Upper lobe of left lung (tissue), 6 donors: ENCODE measurements around the gene DST. TPM values are rescaled to one million over a fixed set of nuclear protein-coding genes. Genes with fewer than 3 reads are reported as not detected.
A peak's percentile ranks its signal among the peaks of the same experiment; 100 is the strongest.

ENCODE experiments used
- ATAC-seq, 2 donors: fragments of 200-7000 bp; cut with Tn5 transposase; one replicate each; pipeline ENCODE4 v1.9.1; 2022; ENCODE audit warnings: mild to moderate bottlenecking in 2 of 2, moderate library complexity in 2 of 2; ENCODE audit not compliant: low FRiP score in 2 of 2
- DNase-seq, 2 donors: peaks; one replicate each; pipeline ENCODE4 v3.0.0-alpha.2; 2019 to 2020
- H3K27ac ChIP-seq, 4 donors: fragments of 200-600 bp; sonication (generic); one replicate each; pipeline ENCODE4 v1.5.1; 2016 to 2019
- H3K27me3 ChIP-seq, 4 donors: fragments of 200-600 bp; sonication (generic); one replicate each; pipeline ENCODE4 v1.5.1; 2017 to 2019
- H3K36me3 ChIP-seq, 4 donors: fragments of 200-600 bp; sonication (generic); one replicate each; pipeline ENCODE4 v1.5.1; 2016 to 2019
- H3K4me1 ChIP-seq, 4 donors: fragments of 200-600 bp; sonication (generic); one replicate each; pipeline ENCODE4 v1.5.1; 2018 to 2019
- H3K4me3 ChIP-seq, 4 donors: fragments of 200-600 bp; sonication (generic); one replicate each; pipeline ENCODE4 v1.5.1; 2017 to 2019; ENCODE audit warnings: mild to moderate bottlenecking in 2 of 4, moderate library complexity in 1 of 4
- H3K9me3 ChIP-seq, 4 donors: fragments of 200-600 bp; sonication (generic); one replicate each; pipeline ENCODE4 v1.5.1; 2018 to 2019
- CTCF ChIP-seq, 6 experiments: fragments of 450-650 bp in 4 of 6; fragments of 200-600 bp in 2 of 6; sonication (generic) in 2 of 6; IDR thresholded peaks; one replicate each; pipeline ENCODE4 v1.5.1; 2016 to 2019; ENCODE audit warnings: antibody characterized with exemption in 6 of 6
- EP300 ChIP-seq, 4 donors: sonication (generic); formaldehyde crosslinking; IDR thresholded peaks; one replicate each; pipeline ENCODE4 v1.5.1; 2017; ENCODE audit warnings: antibody characterized with exemption in 4 of 4, control low read depth in 2 of 4
- POLR2A ChIP-seq, 4 donors: fragments of 450-650 bp; IDR thresholded peaks; one replicate each; pipeline ENCODE4 v1.5.1; 2016 to 2017; ENCODE audit warnings: antibody characterized with exemption in 4 of 4, mild to moderate bottlenecking in 2 of 4
- POLR2AphosphoS5 ChIP-seq, 2 donors: sonication (generic); formaldehyde crosslinking; IDR thresholded peaks; one replicate each; pipeline ENCODE4 v1.5.1; 2017; ENCODE audit warnings: antibody characterized with exemption in 2 of 2
- WGBS, 2 donors: methylation state at CpG; one replicate each; pipeline ENCODE4 v1.1.5; 2017 to 2018; 5-methylcytosine and 5-hydroxymethylcytosine counted together
- total RNA-seq, 6 donors: library from RNA; depleted of rRNA in 4 of 6; stranded (reverse); fragments of >200 nt in 4 of 6; gene quantifications; one replicate each; pipeline versions ENCODE4 v1.1.0 to v1.2.1, GENCODE V29; 2016 to 2021
- donor health status: DM: no; HTN: no; CAD: no; lungs with moderate emphysema.
- donor health status: DM: no; HTN: yes; CAD: no; lungs with severe emphysema.

DST gene
- total RNA-seq, 6 donors from 2014 or later: 241 to 477 (median 341) TPM

DNA sequence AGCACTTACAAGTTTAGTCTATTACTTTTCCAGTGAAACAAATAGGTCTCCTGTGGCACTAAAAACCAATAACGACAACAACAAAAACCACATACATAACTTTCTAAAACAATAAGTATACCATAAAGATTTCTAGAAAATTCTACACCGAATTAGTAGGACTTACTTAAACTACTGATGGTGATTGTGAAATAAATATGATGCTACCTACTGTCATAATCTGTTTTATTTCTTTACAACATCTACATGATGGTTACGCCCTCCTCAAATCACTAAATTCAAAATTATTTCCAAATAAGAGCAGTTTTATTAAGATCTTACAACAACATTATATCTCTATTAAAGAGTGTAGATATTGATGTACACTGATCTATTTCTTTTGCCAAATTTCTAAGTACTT is 147.0 kb downstream of the DST start:
- TF ChIP-seq EP300 (IDR thresholded peaks at IDR 0.05): no peak
- DNase-seq (no peak), ATAC-seq (no peak)
- Histone ChIP-seq H3K9me3 (no peaks in the 10 kb centered on the region), H3K4me3 (no peak overlapping the region), H3K27ac (no peak overlapping the region), H3K4me1 (peaks cover 0 to 2% (median 0%) of the 10 kb centered on the region in 4 donors), H3K36me3 (peaks cover 0 to 72% (median 8%) of the 10 kb centered on the region in 4 donors), H3K27me3 (no peaks in the 10 kb centered on the region)
- WGBS, 2 donors: 89 to 92% methylated on average over 3 of the region's 3 CpGs

GRCh38 chr6:56491606-56492328 is 150.9 kb downstream of the DST start:
- Histone ChIP-seq H3K9me3 (no peaks in the 10 kb centered on the region), H3K4me3 (no peak overlapping the region), H3K27ac (peak overlapping the region in 2 of 4 donors; percentile 1 to 27), H3K36me3 (peaks cover 2 to 69% (median 9%) of the 10 kb centered on the region in 4 donors), H3K27me3 (no peaks in the 10 kb centered on the region), H3K4me1 (peaks cover 0 to 2% (median 0%) of the 10 kb centered on the region in 4 donors)
- TF ChIP-seq POLR2AphosphoS5 (IDR thresholded peaks at IDR 0.05) (no peak), POLR2A (IDR thresholded peaks at IDR 0.05) (no peak), CTCF (IDR thresholded peaks at IDR 0.05) (no peak), EP300 (IDR thresholded peaks at IDR 0.05) (no peak)
- ATAC-seq (peak in 1 of 2 donors; percentile 78), DNase-seq (no peak)
- WGBS, 2 donors: 74 to 81% methylated on average over 4 of the region's 4 CpGs

GRCh38 chr6:56490993-56491392 is 151.7 kb downstream of the DST start:
- ATAC-seq (peak in 1 of 2 donors; percentile 54), DNase-seq (no peak)
- Histone ChIP-seq H3K4me1 (peaks cover 0 to 2% (median 0%) of the 10 kb centered on the region in 4 donors), H3K9me3 (no peaks in the 10 kb centered on the region), H3K4me3 (no peak overlapping the region), H3K36me3 (peaks cover 6 to 68% (median 11%) of the 10 kb centered on the region in 4 donors), H3K27ac (no peak overlapping the region), H3K27me3 (no peaks in the 10 kb centered on the region)
- TF ChIP-seq CTCF (IDR thresholded peaks at IDR 0.05): no peak
- no peak for TF ChIP-seq POLR2A (IDR thresholded peaks at IDR 0.05)
- no peak for TF ChIP-seq EP300 (IDR thresholded peaks at IDR 0.05)
- no peak for TF ChIP-seq POLR2AphosphoS5 (IDR thresholded peaks at IDR 0.05)
- 85 to 91% methylated on average over 2 of the region's 2 CpGs for WGBS, 2 donors

DNA sequence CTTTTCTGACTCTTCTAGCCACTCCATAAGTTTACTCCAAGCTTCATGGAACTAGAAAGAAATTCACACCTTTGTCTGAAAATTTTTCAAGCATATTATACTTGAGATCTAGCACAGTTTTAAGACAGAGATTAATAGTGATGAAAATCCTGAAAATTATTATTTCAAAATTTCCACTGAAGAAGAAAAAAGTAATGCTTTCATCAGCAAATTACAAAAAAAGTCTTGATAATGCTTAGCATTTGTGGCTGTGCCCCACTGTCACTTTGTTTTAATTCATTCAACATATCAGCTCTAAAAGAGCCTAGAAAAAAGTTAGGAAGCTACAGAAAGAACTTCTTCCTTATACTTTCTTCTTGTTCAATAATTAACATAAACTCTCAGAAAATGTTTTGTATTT is 153.1 kb downstream of the DST start:
- H3K27me3 ChIP-seq: no peaks in the 10 kb centered on the region
- peaks cover 6 to 74% (median 11%) of the 10 kb centered on the region in 4 donors for H3K36me3 ChIP-seq
- no peak for TF ChIP-seq EP300 (IDR thresholded peaks at IDR 0.05)
- TF ChIP-seq POLR2AphosphoS5 (IDR thresholded peaks at IDR 0.05): no peak
- TF ChIP-seq POLR2A (IDR thresholded peaks at IDR 0.05): no peak
- no peak for TF ChIP-seq CTCF (IDR thresholded peaks at IDR 0.05)
- DNase-seq (no peak), ATAC-seq (no peak)
- H3K4me3 ChIP-seq: no peak overlapping the region
- H3K27ac ChIP-seq: no peak overlapping the region
- no peaks in the 10 kb centered on the region for H3K9me3 ChIP-seq
- H3K4me1 ChIP-seq: peaks cover 0 to 2% (median 0%) of the 10 kb centered on the region in 4 donors

DNA sequence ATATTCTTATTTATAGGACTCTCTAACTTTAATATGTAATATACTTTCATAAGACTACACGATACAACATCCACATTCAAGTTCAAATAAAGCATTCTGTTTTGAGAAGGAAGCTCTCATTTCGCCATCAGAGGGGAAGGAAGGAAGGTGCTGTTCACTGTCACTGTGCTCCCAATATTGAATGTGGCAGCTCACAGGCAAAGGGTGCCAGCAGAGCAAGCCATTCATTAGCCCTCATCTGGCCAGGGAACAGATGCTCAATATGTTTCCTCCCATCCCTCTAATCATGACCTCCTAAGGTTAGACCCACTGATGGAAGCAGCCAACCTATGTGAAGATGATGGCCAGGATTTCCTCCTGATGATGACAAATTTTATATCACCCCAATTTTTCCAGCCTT is 154.4 kb downstream of the DST start:
- H3K27me3 ChIP-seq: no peaks in the 10 kb centered on the region
- TF ChIP-seq CTCF (IDR thresholded peaks at IDR 0.05) (no peak), POLR2A (IDR thresholded peaks at IDR 0.05) (no peak), EP300 (IDR thresholded peaks at IDR 0.05) (no peak), POLR2AphosphoS5 (IDR thresholded peaks at IDR 0.05) (no peak)
- no peak overlapping the region for H3K27ac ChIP-seq
- 77 to 88% methylated on average over 2 of the region's 2 CpGs for WGBS, 2 donors
- no peak for ATAC-seq
- no peak for DNase-seq
- H3K4me1 ChIP-seq: peaks cover 0 to 6% (median 1%) of the 10 kb centered on the region in 4 donors
- no peak overlapping the region for H3K4me3 ChIP-seq
- H3K9me3 ChIP-seq: no peaks in the 10 kb centered on the region
- peaks cover 6 to 69% (median 11%) of the 10 kb centered on the region in 4 donors for H3K36me3 ChIP-seq
